ENCODE measurements around the gene MOCOS.

Gene MOCOS

DNA sequence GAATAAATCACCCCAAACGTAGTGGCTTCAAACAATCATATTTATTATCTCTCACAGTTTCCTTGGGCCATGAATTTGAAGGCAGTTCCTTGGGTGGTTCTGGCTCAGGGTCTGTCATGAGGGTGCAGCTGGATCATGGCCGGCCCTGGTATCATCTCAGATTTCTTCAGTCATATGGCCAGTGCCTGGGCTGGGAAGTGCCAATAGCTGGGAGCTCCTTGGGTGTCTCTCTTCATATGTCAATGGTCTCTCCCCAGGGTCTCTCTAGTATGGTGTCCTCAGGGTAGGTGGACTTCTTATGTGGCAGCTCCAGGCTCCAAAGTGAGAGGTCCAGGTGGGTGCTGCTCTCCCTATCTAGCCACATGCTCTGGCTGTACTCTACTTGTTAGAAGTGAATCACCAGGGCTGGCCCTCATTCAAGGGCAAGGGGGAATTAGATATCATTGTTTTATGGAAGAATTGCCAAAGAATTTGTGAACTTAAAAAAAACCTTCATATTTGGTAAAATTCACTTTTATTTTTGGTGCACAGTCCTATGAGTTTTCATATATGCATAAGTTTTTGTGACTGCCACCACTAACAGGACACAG lies 125.6 kb downstream of the MOCOS start:
- no peaks in the 10 kb centered on the region for H3K4me1 ChIP-seq (ENCODE audit: low read depth, poor library complexity, severe bottlenecking)
- no peaks in the 10 kb centered on the region for H3K36me3 ChIP-seq (ENCODE audit: insufficient read depth)
- no peak overlapping the region for H2AFZ ChIP-seq (ENCODE audit: low read depth)
- H3K9ac ChIP-seq: no peak overlapping the region
- no peaks in the 10 kb centered on the region for H4K20me1 ChIP-seq (ENCODE audit: insufficient read depth)
- H3K4me3 ChIP-seq (IDR thresholded peaks at IDR 0.05; ENCODE audit: insufficient read depth, low read depth, low read length): no peak overlapping the region
- no peaks in the 10 kb centered on the region for H3K27me3 ChIP-seq (ENCODE audit: insufficient read depth, low read depth)
- TF ChIP-seq, protein P1, sequence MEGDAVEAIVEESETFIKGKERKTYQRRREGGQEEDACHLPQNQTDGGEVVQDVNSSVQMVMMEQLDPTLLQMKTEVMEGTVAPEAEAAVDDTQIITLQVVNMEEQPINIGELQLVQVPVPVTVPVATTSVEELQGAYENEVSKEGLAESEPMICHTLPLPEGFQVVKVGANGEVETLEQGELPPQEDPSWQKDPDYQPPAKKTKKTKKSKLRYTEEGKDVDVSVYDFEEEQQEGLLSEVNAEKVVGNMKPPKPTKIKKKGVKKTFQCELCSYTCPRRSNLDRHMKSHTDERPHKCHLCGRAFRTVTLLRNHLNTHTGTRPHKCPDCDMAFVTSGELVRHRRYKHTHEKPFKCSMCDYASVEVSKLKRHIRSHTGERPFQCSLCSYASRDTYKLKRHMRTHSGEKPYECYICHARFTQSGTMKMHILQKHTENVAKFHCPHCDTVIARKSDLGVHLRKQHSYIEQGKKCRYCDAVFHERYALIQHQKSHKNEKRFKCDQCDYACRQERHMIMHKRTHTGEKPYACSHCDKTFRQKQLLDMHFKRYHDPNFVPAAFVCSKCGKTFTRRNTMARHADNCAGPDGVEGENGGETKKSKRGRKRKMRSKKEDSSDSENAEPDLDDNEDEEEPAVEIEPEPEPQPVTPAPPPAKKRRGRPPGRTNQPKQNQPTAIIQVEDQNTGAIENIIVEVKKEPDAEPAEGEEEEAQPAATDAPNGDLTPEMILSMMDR (conservative IDR thresholded peaks at IDR 0.05; ENCODE audit: low read depth, low read length): no peak
- no peak overlapping the region for H3K4me2 ChIP-seq
- H3K27ac ChIP-seq: no peak overlapping the region
- no peaks in the 10 kb centered on the region for H3K79me2 ChIP-seq (ENCODE audit: insufficient read depth, low read depth)

GRCh38 chr18:36314098-36314497 lies 126.8 kb downstream of the MOCOS start:
- H3K9ac ChIP-seq: no peak overlapping the region
- TF ChIP-seq, protein P1 (conservative IDR thresholded peaks at IDR 0.05; ENCODE audit: low read depth, low read length): no peak
- H3K4me1 ChIP-seq (ENCODE audit: low read depth, poor library complexity, severe bottlenecking): no peaks in the 10 kb centered on the region
- H3K4me3 ChIP-seq (IDR thresholded peaks at IDR 0.05; ENCODE audit: insufficient read depth, low read depth, low read length): no peak overlapping the region
- H3K4me2 ChIP-seq: no peak overlapping the region
- H3K36me3 ChIP-seq (ENCODE audit: insufficient read depth): no peaks in the 10 kb centered on the region
- H3K27me3 ChIP-seq (ENCODE audit: insufficient read depth, low read depth): no peaks in the 10 kb centered on the region
- no peaks in the 10 kb centered on the region for H4K20me1 ChIP-seq (ENCODE audit: insufficient read depth)
- H2AFZ ChIP-seq (ENCODE audit: low read depth): no peak overlapping the region
- no peaks in the 10 kb centered on the region for H3K79me2 ChIP-seq (ENCODE audit: insufficient read depth, low read depth)
- no peak overlapping the region for H3K27ac ChIP-seq

- H3K4me2 ChIP-seq: no peak overlapping the region
- no peak overlapping the region for H3K9ac ChIP-seq
- H3K27ac ChIP-seq: no peak overlapping the region
Measured at GRCh38 chr18:36314754-36315153, 127.5 kb downstream of the MOCOS start.

DNA sequence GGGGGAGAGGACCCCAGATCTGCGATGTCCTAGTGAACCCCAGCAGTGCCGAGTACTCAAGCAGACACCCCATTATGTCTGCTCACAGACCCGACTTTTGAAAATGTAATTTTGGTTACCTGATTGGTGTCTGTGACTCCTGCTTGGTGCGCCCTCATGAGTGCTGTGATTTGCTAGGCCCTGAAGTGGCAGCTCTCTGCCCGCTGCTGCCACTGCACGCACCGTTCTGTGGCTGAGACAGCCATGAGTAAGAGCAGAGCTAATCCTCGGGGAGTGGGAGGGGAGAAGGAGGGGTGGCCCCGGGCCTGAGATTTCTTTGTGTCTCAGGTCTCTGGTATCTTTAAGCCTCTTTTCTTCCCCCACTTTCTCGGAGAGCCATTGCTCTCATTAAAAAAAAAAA lies 128.4 kb downstream of the MOCOS start:
- H2AFZ ChIP-seq (ENCODE audit: low read depth): no peak overlapping the region
- H3K79me2 ChIP-seq (ENCODE audit: insufficient read depth, low read depth): no peaks in the 10 kb centered on the region
- H3K4me1 ChIP-seq (ENCODE audit: low read depth, poor library complexity, severe bottlenecking): no peaks in the 10 kb centered on the region
- H3K27me3 ChIP-seq (ENCODE audit: insufficient read depth, low read depth): no peaks in the 10 kb centered on the region
- TF ChIP-seq, protein P1 (conservative IDR thresholded peaks at IDR 0.05; ENCODE audit: low read depth, low read length): no peak
- no peak overlapping the region for H3K4me2 ChIP-seq
- H3K27ac ChIP-seq: no peak overlapping the region
- no peaks in the 10 kb centered on the region for H4K20me1 ChIP-seq (ENCODE audit: insufficient read depth)
- H3K4me3 ChIP-seq (IDR thresholded peaks at IDR 0.05; ENCODE audit: insufficient read depth, low read depth, low read length): no peak overlapping the region
- H3K9ac ChIP-seq: no peak overlapping the region
- H3K36me3 ChIP-seq (ENCODE audit: insufficient read depth): no peaks in the 10 kb centered on the region

More at GRCh38 chr18:36314754-36315153, 127.5 kb downstream of the MOCOS start:
- Histone ChIP-seq H3K27me3 (ENCODE audit: insufficient read depth, low read depth) (no peaks in the 10 kb centered on the region), H3K4me3 (IDR thresholded peaks at IDR 0.05; ENCODE audit: insufficient read depth, low read depth, low read length) (no peak overlapping the region), H3K36me3 (ENCODE audit: insufficient read depth) (no peaks in the 10 kb centered on the region), H4K20me1 (ENCODE audit: insufficient read depth) (no peaks in the 10 kb centered on the region), H3K79me2 (ENCODE audit: insufficient read depth, low read depth) (no peaks in the 10 kb centered on the region), H2AFZ (ENCODE audit: low read depth) (no peak overlapping the region), H3K4me1 (ENCODE audit: low read depth, poor library complexity, severe bottlenecking) (no peaks in the 10 kb centered on the region)
- TF ChIP-seq, protein P1 (conservative IDR thresholded peaks at IDR 0.05; ENCODE audit: low read depth, low read length): no peak
